GM21528 (cell line): ENCODE measurements around the gene WNT7B.

Experiments
- ATAC-seq: cut with Tn5 transposase; IDR thresholded peaks from one replicate; pipeline ENCODE4 v1.9.1; 2021; ENCODE audit warnings: mild to moderate bottlenecking, moderate library complexity; ENCODE audit not compliant: unreplicated experiment, low FRiP score

Gene WNT7B

DNA sequence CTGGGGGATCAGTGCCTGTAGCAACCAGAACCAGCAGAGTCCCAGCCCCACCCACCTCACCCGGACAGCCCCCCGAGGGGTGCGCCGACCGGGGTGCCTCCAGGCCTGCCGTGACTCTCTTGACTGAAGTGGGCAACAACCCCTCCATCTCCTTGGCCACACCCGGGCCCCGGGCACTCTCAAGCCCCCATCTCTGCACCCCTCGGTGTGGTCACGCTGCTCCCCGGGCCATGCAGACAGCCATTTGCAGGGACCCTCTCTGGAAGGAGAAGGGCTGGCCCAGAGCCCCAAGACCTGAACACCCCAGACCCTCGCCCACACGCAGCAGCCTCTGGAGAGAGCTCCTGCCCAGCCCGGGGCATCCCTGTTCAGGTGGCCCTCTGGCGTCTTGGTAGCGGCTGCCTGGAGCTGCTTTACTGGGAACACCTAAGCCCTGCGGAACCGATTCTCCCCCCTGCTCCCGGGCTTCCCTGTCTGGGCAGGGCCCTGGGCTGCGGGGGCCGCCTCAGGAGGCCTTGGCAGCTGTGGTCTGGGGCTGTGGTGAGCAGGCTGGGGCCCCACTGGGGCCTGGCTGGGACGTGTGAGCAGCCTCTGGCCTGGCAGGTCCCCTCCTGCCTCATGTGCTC lies 84.9 kb downstream of the WNT7B start:
- ATAC-seq: no peak

DNA sequence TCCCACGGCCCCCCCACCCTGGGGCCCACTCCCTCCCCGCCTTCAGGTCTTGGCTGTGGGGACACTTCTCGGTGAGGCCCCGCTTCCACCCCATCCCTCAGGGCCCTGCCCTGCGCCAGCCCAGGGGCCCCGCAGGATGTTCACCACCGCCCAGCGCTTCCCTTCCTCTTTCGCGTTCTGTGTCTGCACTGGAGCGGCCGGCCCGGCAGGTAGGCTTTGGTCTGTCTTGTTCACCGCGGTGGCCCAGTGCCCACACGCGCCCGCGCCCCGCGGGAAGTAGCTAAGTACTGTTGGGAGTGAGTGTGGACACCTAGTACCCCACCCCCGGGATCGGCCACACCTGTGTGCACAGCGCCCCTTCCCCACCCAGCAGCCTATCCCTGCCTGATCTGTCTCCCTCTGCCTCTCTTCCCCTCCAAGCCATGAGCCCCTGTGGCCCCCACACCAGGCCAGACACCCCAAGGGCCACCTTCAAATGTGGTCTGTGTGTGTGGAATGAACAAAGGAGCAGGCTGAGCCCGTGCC lies 85.4 kb downstream of the WNT7B start:
- no peak for ATAC-seq

DNA sequence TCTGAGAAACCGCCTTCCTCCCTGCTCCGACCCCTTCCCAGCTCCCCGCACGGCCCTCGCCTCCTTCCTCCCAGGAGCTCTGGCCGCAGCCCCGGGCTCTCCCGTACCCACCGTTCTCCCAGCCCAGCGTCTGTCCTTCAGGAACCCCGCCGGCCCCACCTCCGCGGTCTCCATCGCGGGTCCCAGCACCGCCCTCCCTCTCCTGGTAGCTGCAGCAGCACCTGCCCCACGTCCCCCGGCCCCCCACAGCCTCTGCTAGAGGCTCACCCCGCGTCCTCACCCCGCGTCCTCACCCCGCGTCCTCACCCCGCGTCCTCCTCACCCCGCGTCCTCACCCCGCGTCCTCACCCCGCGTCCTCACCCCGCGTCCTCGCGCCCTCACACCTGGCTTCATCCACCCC lies 85.9 kb downstream of the WNT7B start:
- ATAC-seq: no peak

DNA sequence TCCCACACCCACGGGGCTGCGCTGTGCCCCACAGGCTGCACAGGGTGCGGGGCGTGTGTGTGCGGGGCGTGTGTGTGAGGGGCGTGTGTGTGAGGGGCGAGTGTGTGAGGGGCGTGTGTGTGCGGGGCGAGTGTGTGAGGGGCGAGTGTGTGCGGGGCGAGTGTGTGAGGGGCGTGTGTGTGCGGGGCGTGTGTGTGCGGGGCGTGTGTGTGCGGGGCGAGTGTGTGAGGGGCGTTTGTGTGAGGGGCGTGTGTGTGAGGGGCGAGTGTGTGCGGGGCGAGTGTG lies 86.7 kb downstream of the WNT7B start:
- ATAC-seq: no peak

DNA sequence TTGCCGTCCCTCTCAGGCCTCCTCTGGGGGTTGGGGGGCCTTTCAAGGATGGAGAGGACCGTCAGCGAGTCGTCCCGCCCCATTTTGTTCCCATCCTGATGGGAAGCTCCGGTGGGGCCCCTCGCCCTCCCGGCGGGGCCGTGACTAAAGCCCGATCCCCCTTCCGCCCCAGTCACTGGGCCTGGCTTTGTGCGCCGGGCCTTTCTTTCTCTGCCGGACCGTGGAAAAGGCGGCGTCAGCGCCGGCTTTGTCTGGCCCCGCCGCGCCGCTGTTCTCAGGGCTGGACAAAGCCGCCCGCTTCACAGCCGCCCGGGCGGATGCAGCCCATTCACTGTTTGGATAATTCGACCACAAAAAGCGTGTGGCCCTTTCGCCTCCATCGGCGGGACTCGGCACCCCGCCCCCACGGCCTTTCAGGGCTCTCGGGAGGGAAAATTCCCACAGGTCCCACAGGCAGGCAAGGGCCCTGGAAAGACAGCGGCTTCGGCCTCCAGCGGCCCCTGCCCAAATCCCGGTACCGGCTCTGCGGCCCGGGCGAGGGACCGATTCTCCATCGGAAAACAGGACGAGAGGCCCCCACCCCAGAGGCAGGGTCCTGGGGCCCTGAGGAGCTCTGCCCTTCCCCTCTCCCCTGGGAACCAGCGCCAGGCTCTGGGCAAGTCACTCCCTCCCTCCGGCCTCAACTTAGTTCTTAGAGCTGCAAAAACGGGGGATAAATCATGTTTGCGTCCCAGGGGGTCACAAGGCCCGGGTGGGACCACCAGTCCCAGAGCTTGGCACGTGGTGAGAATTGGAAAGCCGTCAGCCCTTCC lies 87.2 kb downstream of the WNT7B start:
- ATAC-seq: no peak

DNA sequence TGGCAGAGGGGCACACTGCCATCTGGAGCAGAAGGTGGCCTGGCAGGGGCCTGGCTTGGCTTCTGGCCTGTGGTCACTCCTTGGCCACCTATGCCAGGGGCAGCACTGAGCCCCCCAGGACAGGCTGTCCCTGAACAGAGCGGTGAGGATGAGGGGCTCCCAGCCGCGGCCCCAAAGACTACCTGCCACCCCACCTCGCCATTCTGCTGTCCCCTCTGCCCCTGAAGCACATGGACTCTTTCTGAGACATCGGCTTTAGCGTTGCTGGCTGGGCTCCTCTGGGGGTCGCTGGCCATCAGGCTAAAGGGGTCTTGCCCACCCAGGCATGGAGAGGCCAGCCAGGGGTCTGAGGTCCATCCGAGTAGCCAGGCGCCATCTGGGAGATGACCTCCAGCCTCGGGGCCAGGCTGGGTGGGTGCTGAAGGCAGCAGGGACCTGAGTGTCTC lies 87.8 kb downstream of the WNT7B start:
- no peak for ATAC-seq

DNA sequence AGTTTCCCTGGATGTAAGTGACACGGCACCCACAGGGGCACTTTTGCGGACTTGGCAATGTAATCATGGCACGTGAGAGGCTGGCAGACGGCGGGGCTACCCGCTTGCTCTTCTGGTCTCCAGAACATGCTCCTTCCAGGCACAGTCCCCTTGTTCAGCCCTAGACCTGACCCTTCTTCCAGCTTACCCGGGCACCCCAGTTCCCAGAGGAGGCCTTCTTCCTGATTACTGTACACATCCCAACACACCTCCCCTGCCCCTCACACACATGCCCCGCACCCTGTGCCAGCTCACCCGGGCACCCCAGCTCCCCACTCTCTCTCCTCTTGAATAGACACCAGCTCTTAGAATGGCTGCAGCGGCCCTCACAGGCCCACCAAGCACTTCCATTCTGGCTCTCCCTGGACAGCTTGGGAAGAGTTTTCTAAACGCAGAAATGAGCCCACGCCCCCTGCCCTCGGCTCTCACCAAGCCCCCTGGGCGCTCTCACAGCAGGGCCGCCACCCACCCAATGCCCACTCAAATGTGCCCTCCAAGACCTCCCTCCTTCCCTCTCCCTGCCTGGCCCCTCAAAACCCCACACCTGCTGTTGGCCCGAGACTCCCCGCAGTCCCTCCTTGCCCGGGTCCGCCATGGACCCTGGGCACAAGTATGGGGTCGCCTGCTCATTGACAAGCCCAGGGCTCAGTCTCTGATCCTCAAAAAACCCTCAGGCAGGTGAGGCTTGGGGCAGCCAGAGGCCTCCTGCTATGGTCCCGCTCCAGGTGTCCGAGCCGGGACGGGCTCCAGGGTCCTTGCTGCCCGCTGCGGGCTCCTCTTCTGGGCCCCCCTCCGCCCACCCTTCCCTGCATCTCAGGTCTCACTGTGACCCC lies 88.5 kb downstream of the WNT7B start:
- ATAC-seq: no peak

DNA sequence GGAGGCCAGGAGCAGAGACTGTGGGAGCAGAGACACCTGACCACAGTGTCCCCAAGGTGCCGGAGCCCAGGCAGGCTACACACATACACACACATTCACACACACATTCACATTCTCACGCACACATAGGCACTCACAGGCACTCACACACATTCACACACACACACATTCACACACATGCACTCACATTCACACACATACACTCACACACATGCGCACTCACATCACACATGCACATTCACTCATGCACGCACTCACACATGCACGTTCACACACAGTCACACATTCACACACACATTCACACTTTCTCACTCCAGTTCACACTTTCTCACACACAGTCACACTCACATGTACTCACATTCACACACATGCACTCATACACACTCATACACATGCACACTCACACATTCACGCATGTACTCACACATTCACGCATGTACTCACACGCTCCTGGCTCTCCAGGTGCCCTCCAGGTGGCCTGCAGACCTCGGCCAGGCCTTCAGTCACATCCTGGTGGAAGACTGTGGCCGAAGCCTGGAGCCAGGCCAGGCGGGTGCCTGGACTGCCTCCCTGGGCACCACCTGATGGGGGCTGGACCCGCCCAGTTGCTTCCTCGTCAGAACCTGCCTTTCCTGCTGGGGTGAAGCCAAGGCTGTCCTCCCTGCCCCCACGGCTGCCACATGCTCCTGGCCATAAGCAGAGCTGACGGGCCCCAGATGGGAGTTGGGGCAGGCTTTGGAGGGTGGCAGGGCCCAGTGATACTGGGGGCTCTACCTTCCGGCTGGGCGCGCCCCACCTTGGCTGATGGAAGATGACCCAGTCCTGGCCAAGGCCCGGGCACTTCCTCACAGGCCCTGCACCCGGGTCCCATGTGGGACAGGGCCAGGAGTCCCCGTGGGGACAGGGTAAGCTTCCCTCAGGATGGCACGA lies 89.5 kb downstream of the WNT7B start:
- no peak for ATAC-seq

DNA sequence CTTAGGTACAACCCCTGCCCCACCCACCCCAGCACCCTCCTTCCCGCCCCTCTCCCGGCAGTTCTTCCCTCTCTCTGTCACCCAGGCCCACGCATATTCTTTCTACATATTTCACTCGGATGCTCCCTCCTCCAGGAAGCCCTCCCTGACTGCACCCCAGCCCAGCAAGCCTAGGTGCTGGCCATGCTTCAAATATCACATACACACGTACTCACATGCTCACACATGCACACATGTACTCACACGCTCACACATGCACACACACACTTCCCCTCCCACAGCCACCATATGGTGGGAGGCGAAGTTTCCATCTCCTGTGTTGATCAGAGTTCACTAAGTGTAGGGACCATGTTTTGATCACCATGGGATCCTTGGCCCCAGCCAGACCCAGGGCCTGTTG lies 90.4 kb downstream of the WNT7B start:
- no peak for ATAC-seq

DNA sequence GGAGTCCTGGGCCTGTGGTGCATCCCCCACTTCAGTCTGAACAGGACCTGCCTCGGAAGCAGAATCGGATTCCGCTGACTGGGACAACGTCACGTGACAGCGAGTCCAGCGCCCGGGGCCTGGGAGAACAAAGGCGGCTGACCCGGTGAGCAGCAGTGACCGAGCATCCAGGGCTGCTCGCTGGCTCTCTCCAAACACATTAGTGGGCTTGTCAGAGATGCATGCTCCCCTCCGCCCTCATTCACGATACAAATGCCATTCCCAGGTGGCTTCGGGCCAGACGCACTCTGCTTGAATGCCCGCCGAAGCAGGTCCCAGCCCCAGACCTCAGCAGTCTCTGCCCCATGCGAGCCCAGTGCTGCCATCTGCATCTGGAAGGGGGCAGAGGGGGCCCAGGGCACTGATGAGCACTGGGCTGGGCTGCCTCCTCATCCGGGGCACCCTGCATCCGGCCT lies 91.0 kb downstream of the WNT7B start:
- ATAC-seq: no peak

DNA sequence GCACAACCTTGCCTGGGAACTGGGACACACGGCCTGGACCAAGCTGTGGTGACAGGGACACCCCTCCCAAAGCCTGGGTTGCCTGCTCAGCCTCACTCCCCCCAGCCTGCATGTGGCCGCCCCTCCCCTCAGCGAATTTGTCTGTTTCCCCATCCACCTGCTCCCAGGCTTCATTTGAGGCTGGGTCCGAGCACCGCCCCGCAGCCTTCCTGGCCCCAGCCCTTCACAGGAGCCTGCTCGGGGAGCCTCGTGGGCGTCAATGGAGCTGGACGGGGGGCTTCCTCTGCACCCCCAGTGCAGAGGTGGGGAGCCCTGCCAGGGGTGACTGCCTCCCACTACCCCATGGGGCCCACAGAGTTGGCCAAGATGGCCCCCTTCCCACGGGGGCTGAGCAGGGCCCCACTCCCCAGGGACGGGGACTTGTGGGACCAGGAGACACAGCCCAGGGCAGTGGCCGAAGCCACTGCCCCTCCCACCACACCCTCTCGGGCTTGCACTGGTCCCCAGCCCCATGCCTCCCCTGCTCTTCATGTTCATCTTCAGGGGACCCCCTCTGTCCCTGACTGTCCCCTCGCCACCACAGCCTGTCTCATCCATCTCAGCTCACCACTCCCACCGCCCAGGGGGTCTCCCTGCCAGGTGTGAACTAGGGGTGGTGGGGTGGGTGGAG lies 91.7 kb downstream of the WNT7B start:
- no peak for ATAC-seq

DNA sequence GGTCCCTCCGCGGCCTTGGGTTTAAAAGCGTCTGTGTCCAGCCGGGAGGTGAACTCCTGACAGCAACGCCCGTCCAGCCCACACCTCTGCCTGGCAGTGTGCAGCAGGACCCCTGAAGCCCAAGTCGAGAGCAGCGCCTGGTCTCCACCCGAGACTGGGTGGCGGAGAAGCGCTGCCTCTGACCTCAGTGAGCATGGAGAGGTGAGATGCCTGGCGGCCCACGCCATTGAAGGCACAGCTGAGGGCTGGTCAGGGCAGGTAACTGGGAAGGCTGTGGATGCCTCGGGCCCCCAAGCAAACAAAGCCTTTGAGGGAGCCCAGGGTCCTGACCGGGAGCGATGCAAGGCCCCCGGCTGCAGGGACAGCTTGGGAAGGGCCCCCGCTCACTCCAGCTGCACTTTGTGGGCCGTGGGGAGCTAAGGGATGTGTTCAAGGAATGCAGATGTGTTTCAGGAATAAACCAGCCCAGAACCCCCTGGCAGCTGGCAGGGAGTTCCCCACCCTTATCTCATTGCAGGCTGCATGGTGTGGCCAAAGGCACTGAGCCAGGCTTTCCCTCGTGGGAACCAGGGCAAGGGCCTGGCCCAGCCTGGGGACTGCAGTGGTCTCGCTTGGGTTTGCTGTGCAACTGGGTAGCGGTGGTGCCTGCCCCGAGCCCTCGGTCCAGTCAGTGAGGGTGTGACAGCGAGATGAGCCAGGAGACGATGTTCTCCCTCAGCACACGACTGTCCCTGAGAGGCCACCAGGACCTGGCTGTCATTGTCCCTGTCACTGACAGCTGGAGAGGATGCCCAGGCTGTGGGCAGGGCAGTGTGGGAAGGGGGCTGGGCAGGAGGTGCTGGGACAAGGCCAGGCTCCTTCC lies 92.5 kb downstream of the WNT7B start:
- ATAC-seq: no peak

DNA sequence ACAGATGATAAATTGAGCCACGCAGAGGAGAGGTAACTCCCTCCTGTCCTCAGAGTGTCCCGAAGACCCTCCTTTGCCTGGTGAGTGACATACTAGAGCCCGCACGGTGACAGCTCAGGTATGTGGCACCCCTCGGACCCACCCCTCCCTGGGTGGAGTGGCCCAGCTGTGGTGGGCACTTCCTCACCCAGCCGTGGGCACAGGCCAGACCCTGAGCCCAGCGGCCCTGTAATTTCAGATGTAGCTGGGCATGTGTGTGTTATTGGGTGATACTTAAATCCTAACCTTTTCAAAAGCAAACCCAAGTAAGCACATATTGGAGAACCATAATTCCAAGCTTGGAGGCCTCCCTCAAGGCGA lies 93.2 kb downstream of the WNT7B start:
- ATAC-seq: no peak

DNA sequence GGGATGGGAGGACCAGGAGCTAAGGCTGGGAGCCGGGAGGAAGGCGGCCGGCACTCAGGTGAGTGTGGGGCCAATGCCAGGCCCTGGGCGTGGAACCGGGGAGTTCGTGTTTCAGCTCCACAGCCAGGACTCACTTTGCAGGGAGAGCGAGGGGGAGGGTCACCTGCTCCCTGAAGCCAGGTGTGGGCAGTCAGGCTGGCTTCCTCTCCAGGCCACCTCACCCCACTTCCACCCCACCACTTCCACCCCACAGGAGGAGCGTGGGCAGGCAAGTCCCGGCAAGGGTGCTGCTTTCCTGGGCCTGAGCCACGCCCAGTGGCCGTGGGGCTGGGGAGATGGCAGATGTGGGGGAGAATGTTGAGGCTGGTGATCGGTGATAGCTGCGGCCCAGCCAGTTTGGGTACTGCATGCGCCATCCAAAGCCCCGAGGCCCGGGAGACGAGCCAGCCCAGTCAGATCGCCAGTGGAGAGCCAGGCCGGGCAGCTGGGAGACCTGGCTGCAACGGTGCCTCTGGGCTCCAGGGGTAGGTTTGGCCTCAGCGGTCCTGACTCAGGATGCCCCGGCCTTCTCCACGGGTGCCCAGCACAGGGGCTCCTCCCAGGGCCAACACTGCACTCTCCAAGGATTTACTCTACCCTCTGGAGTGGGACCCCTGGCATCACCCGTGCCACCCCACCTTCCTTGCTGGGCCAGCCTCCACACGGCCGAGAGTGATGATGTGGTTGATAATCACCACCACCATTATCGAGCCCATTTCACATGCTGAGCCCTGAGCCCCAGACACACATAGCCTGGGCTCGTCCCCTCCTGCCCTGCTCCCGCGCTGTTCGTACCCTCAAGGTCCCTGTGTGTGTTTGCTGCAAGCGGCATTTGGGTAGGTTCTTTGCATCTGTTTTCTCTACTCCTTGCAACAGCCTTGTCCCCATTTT lies 93.8 kb downstream of the WNT7B start:
- no peak for ATAC-seq

DNA sequence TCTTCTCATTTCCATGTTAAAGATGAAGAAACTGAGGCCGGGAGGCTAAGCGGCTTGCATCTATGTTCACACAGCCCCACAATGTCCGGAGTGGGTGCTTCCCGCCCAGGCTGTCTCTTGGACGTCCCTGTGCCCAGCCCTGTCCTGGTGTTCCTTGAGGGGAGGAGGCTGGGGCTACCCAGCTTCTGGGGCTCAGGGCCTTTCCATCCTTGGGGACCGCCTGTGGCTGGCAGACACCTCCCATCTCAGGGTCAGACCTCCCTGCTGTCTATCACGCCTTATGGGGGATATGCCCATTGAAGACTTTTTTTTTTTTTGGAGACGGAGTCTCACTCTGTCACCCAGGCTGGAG lies 95.5 kb downstream of the WNT7B start:
- no peak for ATAC-seq

DNA sequence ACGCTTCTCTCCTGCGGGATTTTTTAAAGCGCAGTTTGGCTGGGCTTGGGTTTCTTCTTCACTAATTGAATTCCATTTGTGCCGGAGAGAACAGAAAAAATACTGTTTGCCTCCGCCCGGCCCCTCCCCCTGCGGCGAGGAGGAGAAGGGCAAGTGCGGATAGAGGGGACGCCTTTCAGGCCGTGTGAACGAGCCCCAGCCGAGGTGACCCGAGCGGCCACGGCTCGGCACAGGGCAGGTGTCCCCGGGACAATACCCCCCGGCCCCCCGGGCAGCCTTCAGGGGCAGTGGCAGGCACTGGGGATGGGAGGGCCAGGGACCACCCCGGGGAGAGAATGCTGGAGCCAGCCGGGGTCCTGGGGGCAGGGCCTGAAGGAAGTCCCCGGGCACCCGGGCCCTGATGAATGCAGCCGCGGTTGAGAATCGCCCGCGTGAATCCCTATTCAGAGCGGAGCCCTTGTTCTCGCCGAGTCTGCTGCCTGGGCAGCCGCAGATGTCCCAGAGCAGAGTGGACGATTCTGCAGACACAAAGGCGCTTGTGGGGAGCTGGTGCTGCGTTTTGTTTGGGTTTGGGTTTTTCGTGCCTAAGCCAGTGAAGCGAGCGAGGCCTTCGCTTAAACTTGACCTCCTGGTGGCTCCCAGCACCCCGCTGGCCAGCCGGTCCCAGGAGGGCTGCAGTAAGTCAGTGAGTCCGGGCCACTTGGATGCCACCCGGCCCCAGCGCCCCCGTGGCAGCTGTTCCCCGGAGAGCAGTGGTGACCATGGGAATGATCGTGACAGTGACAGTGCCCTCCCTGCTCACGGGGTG lies 96.0 kb downstream of the WNT7B start:
- no peak for ATAC-seq
